Measurements from ENCODE around the gene TRAF3IP1.

TRAF3IP1 gene

GRCh38 chr2:238280083-238280825 lies 40.1 kb upstream of the TRAF3IP1 start:
- no peak overlapping the region for H2BK5ac ChIP-seq (ENCODE audit: low read length)
- H3K23ac ChIP-seq (ENCODE audit: low read length) = no peak overlapping the region
- H4K5ac ChIP-seq (ENCODE audit: low read length) = no peak overlapping the region
- no peak for DNase-seq
- peaks cover 9% of the 10 kb centered on the region for H3K79me1 ChIP-seq (ENCODE audit: low read length)
- H3K27me3 ChIP-seq (ENCODE audit: insufficient read depth, low read length, poor library complexity) = no peaks in the 10 kb centered on the region
- no peaks in the 10 kb centered on the region for H3K4me1 ChIP-seq (ENCODE audit: control insufficient read depth, low read depth, low read length)
- H2BK15ac ChIP-seq (replicated peaks; ENCODE audit: low read depth) = no peak overlapping the region
- H3K56ac ChIP-seq (ENCODE audit: low read length) = no peak overlapping the region
- H3K4ac ChIP-seq (ENCODE audit: low read depth, low read length) = no peak overlapping the region
- no peak overlapping the region for H3K18ac ChIP-seq (ENCODE audit: low read length)
- no peak overlapping the region for H3K4me3 ChIP-seq (ENCODE audit: low read length)
- peaks cover 3% of the 10 kb centered on the region for H3K79me2 ChIP-seq (ENCODE audit: control insufficient read depth, insufficient read depth, low read length)
- no peak overlapping the region for H3K27ac ChIP-seq (ENCODE audit: low read depth, low read length)
- no peak overlapping the region for H2BK120ac ChIP-seq (ENCODE audit: low read depth, low read length)
- no peak overlapping the region for H3K4me2 ChIP-seq (ENCODE audit: low read length)
- no peak overlapping the region for H3K9ac ChIP-seq (ENCODE audit: low read length)
- H2AK5ac ChIP-seq (ENCODE audit: low read length) = no peak overlapping the region
- WGBS (ENCODE audit: extremely low coverage, insufficient coverage, low lambda C conversion rate) = no CpG with 5 or more reads among the region's 12 CpGs
- no peak overlapping the region for H4K8ac ChIP-seq (ENCODE audit: low read depth, low read length)
- no peaks in the 10 kb centered on the region for H3K36me3 ChIP-seq (ENCODE audit: control insufficient read depth, insufficient read depth, low read length)

DNA sequence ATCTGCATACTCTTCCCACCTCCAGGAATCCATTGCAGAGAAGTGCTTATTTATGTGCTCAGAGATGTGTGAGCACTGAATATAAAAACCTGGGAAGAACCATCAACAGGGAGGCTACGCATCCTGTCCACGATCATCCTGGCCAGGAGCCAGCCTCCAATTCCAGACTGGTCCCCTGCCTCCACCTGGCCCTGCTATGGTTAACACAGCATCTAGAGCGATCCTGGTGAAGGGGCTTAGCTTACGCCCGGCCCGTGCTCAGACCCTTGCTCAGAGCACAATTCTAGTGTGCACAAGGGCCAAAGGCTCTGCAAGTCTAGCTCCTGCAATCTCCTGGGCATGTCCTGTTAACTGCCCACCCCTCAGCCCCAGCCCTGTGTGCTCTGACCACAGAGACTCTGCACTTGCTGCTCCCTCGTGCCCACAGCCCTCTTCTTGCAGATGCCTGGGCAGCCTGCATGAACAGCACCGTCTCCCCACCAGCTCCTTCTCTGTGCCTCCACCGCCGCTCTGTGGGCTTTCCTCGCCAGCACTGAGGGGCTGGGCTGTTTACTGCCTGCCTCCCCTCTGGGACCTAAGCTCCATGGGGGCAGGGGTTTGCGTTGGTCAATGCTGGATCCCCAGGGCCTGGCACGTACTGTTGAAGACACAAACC lies 38.4 kb upstream of the TRAF3IP1 start:
- Histone ChIP-seq H3K79me2 (ENCODE audit: control insufficient read depth, insufficient read depth, low read length) (peaks cover 5% of the 10 kb centered on the region), H4K5ac (ENCODE audit: low read length) (no peak overlapping the region), H3K56ac (ENCODE audit: low read length) (no peak overlapping the region), H2BK15ac (replicated peaks; ENCODE audit: low read depth) (no peak overlapping the region), H3K4me1 (ENCODE audit: control insufficient read depth, low read depth, low read length) (peaks cover 2% of the 10 kb centered on the region), H3K4me2 (ENCODE audit: low read length) (no peak overlapping the region), H3K9ac (ENCODE audit: low read length) (no peak overlapping the region), H4K8ac (ENCODE audit: low read depth, low read length) (no peak overlapping the region), H3K23ac (ENCODE audit: low read length) (no peak overlapping the region), H2BK120ac (ENCODE audit: low read depth, low read length) (no peak overlapping the region), H2AK5ac (ENCODE audit: low read length) (no peak overlapping the region), H2BK5ac (ENCODE audit: low read length) (no peak overlapping the region), H3K36me3 (ENCODE audit: control insufficient read depth, insufficient read depth, low read length) (no peaks in the 10 kb centered on the region), H3K4me3 (ENCODE audit: low read length) (no peak overlapping the region), H3K79me1 (ENCODE audit: low read length) (peaks cover 11% of the 10 kb centered on the region), H3K4ac (ENCODE audit: low read depth, low read length) (no peak overlapping the region), H3K18ac (ENCODE audit: low read length) (no peak overlapping the region), H3K27ac (ENCODE audit: low read depth, low read length) (no peak overlapping the region), H3K27me3 (ENCODE audit: insufficient read depth, low read length, poor library complexity) (no peaks in the 10 kb centered on the region)
- no CpG with 5 or more reads among the region's 13 CpGs for WGBS (ENCODE audit: extremely low coverage, insufficient coverage, low lambda C conversion rate)
- DNase-seq = no peak

GRCh38 chr2:238282861-238283738 lies 37.2 kb upstream of the TRAF3IP1 start:
- H3K9ac ChIP-seq (ENCODE audit: low read length) = no peak overlapping the region
- no peak overlapping the region for H2BK5ac ChIP-seq (ENCODE audit: low read length)
- no peak overlapping the region for H2BK120ac ChIP-seq (ENCODE audit: low read depth, low read length)
- H2AK5ac ChIP-seq (ENCODE audit: low read length) = no peak overlapping the region
- peaks cover 14% of the 10 kb centered on the region for H3K79me1 ChIP-seq (ENCODE audit: low read length)
- H4K5ac ChIP-seq (ENCODE audit: low read length) = no peak overlapping the region
- no peak overlapping the region for H3K4me3 ChIP-seq (ENCODE audit: low read length)
- no peaks in the 10 kb centered on the region for H3K36me3 ChIP-seq (ENCODE audit: control insufficient read depth, insufficient read depth, low read length)
- peaks cover 5% of the 10 kb centered on the region for H3K4me1 ChIP-seq (ENCODE audit: control insufficient read depth, low read depth, low read length)
- no CpG with 5 or more reads among the region's 17 CpGs for WGBS (ENCODE audit: extremely low coverage, insufficient coverage, low lambda C conversion rate)
- H3K56ac ChIP-seq (ENCODE audit: low read length) = no peak overlapping the region
- no peaks in the 10 kb centered on the region for H3K27me3 ChIP-seq (ENCODE audit: insufficient read depth, low read length, poor library complexity)
- H3K4ac ChIP-seq (ENCODE audit: low read depth, low read length) = no peak overlapping the region
- H3K18ac ChIP-seq (ENCODE audit: low read length) = no peak overlapping the region
- H3K4me2 ChIP-seq (ENCODE audit: low read length) = no peak overlapping the region
- no peak for DNase-seq
- no peak overlapping the region for H2BK15ac ChIP-seq (replicated peaks; ENCODE audit: low read depth)
- H4K8ac ChIP-seq (ENCODE audit: low read depth, low read length) = no peak overlapping the region
- H3K27ac ChIP-seq (ENCODE audit: low read depth, low read length) = no peak overlapping the region
- H3K79me2 ChIP-seq (ENCODE audit: control insufficient read depth, insufficient read depth, low read length) = peaks cover 5% of the 10 kb centered on the region
- no peak overlapping the region for H3K23ac ChIP-seq (ENCODE audit: low read length)

GRCh38 chr2:238284802-238285515 lies 35.4 kb upstream of the TRAF3IP1 start:
- Histone ChIP-seq H3K18ac (ENCODE audit: low read length) (no peak overlapping the region), H2AK5ac (ENCODE audit: low read length) (no peak overlapping the region), H3K4me2 (ENCODE audit: low read length) (no peak overlapping the region), H3K23ac (ENCODE audit: low read length) (no peak overlapping the region), H3K4me3 (ENCODE audit: low read length) (no peak overlapping the region), H3K4me1 (ENCODE audit: control insufficient read depth, low read depth, low read length) (peaks cover 12% of the 10 kb centered on the region), H2BK15ac (replicated peaks; ENCODE audit: low read depth) (no peak overlapping the region), H3K27me3 (ENCODE audit: insufficient read depth, low read length, poor library complexity) (no peaks in the 10 kb centered on the region), H3K56ac (ENCODE audit: low read length) (no peak overlapping the region), H4K8ac (ENCODE audit: low read depth, low read length) (no peak overlapping the region), H2BK120ac (ENCODE audit: low read depth, low read length) (no peak overlapping the region), H3K9ac (ENCODE audit: low read length) (no peak overlapping the region), H3K27ac (ENCODE audit: low read depth, low read length) (no peak overlapping the region), H3K4ac (ENCODE audit: low read depth, low read length) (no peak overlapping the region), H3K79me2 (ENCODE audit: control insufficient read depth, insufficient read depth, low read length) (peaks cover 5% of the 10 kb centered on the region), H4K5ac (ENCODE audit: low read length) (no peak overlapping the region), H3K79me1 (ENCODE audit: low read length) (peaks cover 14% of the 10 kb centered on the region), H3K36me3 (ENCODE audit: control insufficient read depth, insufficient read depth, low read length) (no peaks in the 10 kb centered on the region), H2BK5ac (ENCODE audit: low read length) (no peak overlapping the region)
- DNase-seq = no peak
- no CpG with 5 or more reads among the region's 11 CpGs for WGBS (ENCODE audit: extremely low coverage, insufficient coverage, low lambda C conversion rate)

DNA sequence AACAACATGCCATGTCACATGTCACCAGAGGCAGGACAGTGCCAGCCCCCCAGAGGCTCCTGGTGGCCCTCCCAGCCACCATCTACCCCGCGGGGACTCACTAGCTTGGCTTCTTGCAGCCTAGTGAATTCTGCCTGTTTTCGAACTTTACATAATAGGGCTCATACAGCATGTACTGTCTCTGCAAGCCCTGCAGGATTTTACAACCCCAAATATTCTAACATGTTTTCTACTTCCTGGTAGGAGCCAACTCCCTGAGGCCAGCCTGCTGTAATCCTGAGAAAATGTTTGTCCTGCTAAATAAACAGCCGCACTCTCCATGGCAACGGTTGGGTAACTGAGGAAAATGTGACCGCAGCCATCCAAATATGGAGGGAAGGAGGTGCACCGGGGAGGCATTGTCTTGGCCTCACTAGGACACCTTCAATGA lies 34.6 kb upstream of the TRAF3IP1 start:
- Histone ChIP-seq H3K4me2 (ENCODE audit: low read length) (no peak overlapping the region), H3K9ac (ENCODE audit: low read length) (no peak overlapping the region), H3K4me3 (ENCODE audit: low read length) (no peak overlapping the region), H3K4ac (ENCODE audit: low read depth, low read length) (no peak overlapping the region), H3K36me3 (ENCODE audit: control insufficient read depth, insufficient read depth, low read length) (no peaks in the 10 kb centered on the region), H2BK120ac (ENCODE audit: low read depth, low read length) (no peak overlapping the region), H3K27me3 (ENCODE audit: insufficient read depth, low read length, poor library complexity) (no peaks in the 10 kb centered on the region), H2BK5ac (ENCODE audit: low read length) (no peak overlapping the region), H3K18ac (ENCODE audit: low read length) (no peak overlapping the region), H4K5ac (ENCODE audit: low read length) (no peak overlapping the region), H2AK5ac (ENCODE audit: low read length) (no peak overlapping the region), H2BK15ac (replicated peaks; ENCODE audit: low read depth) (no peak overlapping the region), H3K4me1 (ENCODE audit: control insufficient read depth, low read depth, low read length) (peaks cover 14% of the 10 kb centered on the region), H4K8ac (ENCODE audit: low read depth, low read length) (no peak overlapping the region), H3K56ac (ENCODE audit: low read length) (no peak overlapping the region), H3K23ac (ENCODE audit: low read length) (no peak overlapping the region), H3K79me1 (ENCODE audit: low read length) (peaks cover 12% of the 10 kb centered on the region), H3K27ac (ENCODE audit: low read depth, low read length) (no peak overlapping the region), H3K79me2 (ENCODE audit: control insufficient read depth, insufficient read depth, low read length) (peaks cover 5% of the 10 kb centered on the region)
- peak; percentile 94 for DNase-seq
- WGBS (ENCODE audit: extremely low coverage, insufficient coverage, low lambda C conversion rate) = no CpG with 5 or more reads among the region's 7 CpGs
